IPS-18c (cell line): Measurements from ENCODE around the gene CD70.
"Not testable (repeated sequence)": the region's sequence is repeated elsewhere in the genome, so short reads cannot be mapped to it uniquely, and the experiment has no call there.

Experiments
- H3K4me3 ChIP-seq: 2 replicates; pipeline ENCODE4 v1.7.0; 2013; ENCODE audit warnings: low read depth, mild to moderate bottlenecking, low read length, moderate library complexity; ENCODE audit not compliant: insufficient read depth
- H3K9me3 ChIP-seq: one replicate; pipeline ENCODE4 v1.6.1; 2013; ENCODE audit warnings: mild to moderate bottlenecking, low read length, moderate library complexity; ENCODE audit not compliant: control insufficient read depth, insufficient read depth

Gene CD70

DNA sequence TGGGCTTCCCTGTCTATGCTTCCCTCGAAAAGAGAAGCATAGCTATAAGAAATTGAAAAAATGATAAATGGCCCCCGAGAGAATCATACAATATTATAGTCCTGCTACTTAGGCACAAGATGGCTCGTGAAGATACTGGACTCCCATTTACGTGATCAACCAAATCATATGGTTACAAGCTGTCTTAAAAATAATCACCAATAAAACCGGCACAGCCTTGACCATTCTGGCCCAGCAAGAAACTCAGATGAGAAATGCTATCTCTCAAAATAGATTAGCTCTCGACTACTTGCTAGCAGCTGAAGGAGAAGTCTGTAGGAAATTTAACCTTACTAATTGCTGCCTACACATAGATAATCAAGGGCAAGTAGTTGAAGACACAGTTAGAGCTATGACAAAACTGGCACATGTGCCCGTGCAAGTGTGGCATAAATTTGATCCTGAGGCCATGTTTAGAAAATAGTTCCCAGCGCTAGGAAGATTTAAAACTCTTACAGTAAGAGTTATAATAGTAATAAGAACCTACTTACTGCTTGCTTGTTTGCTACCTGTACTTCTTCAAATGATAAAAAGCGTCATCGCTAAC lies 10.1 kb upstream of the CD70 start:
- H3K9me3 ChIP-seq, H3K4me3 ChIP-seq: not testable (repeated sequence)

DNA sequence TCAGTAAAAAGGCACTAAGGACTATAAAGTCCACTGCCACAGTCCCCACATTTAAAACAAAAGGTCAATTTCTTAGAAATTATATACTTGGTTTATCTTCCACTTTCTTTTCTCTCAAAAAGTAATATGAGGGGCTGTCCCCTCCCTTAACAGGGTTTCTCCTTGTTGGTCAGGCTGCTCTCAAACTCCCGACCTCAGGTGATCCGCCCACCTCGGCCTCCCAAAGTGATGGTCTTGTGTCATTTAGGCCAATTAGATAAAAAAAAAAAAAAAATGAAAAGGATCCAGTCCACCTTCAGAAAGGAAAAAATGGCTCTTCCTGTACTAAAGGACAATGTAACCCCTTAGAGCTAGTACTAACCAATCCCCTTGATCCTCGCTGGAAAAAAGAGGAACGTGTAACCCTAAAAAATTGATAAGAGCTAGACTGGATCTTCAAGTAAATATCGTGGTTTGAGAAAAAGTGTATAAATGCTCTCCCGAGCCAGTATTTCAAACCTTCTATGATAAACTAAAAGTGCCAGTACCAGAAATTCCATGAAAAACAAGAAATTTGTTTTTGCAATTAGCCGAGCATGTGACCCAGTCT lies 9.0 kb upstream of the CD70 start:
- H3K4me3 ChIP-seq: no peak overlapping the region
- peaks cover 4% of the 10 kb centered on the region for H3K9me3 ChIP-seq

DNA sequence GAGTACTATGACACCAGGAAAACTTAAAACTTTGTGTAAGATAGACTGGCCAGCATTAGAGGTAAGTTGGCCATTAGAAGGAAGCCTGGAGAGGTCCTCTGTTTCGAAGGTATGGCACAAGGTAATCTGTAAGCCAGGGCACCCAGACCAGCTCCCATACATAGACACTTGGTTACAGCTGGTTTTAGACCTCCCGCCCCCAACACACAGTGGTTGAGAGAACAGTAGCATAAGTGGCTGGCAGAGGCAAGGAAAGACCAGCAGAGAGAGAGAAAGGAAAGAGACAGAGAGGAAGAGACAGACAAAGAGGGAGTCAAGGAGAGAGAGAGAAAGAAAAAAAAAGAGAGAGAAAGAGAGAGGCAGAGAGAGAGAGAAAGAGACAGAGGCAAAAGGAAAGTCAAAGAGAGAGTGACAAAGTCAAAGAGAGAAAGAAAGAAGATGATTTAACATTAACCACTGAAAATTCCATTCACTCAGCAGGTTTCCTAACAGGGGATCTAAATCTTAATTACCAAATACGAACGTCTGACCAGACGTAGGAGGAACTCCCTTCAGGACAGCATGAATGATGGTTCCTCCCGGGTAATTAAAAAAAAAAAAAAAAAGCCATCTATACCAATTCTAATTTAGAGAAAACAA lies 7.4 kb upstream of the CD70 start:
- not testable (repeated sequence) for H3K4me3 ChIP-seq, H3K9me3 ChIP-seq

DNA sequence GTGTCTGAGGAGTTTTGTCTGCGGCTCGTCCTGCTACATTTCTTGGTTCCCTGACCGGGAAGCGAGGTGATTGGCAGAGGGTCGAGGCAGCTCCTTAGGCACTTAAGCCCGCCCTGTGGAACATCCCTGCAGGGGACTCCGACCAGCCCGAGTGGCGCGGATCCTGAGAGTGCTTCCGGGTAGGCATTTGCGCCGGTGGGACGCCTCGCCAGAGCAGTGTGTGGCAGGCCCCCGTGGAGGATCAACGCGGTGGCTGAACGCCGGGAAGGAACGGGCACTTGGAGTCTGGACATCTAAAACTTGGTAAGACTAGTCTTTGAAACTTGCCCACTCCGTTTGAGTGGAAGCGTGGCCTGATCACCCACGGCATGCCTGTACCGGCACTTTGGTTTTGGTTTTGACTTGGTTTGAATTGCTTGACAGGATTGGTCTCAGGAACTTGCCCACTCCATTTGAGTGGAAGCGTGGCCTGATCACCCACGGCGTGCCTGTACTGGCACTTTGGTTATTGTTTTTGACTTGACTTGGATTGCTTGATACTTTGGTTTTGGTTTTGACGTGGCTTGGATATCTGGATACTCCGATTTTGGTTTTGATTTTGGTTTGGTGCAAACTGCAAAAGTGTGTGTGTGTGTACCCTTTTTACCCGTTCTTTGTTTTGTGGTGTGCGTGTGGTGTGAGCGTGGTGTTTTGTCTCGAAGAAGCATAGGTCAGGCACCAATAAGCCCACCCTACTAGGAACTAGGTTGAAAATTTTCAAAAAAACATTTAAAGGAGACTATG lies 6.7 kb upstream of the CD70 start:
- not testable (repeated sequence) for H3K9me3 ChIP-seq, H3K4me3 ChIP-seq

DNA sequence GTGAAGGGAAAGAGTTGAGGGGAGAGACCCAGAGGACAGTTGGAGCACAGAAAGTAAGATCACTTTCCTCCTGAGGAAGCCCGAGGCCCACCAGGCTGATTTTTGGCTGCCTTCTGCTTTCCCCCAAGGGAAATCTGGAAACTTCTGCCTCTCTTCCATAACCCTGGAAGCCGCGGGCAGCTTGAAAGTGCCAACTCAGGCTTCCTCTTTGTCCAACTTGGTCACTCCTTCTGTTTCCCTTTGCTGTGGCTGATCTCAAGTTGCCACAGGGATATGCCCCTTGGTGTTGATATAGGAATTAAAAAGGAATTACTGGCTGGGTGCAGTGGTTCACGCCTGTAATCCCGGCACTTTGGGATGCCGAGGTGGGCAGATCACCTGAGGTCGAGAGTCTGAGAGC lies 5.7 kb upstream of the CD70 start:
- Histone ChIP-seq H3K9me3 (peaks cover 4% of the 10 kb centered on the region), H3K4me3 (no peak overlapping the region)

DNA sequence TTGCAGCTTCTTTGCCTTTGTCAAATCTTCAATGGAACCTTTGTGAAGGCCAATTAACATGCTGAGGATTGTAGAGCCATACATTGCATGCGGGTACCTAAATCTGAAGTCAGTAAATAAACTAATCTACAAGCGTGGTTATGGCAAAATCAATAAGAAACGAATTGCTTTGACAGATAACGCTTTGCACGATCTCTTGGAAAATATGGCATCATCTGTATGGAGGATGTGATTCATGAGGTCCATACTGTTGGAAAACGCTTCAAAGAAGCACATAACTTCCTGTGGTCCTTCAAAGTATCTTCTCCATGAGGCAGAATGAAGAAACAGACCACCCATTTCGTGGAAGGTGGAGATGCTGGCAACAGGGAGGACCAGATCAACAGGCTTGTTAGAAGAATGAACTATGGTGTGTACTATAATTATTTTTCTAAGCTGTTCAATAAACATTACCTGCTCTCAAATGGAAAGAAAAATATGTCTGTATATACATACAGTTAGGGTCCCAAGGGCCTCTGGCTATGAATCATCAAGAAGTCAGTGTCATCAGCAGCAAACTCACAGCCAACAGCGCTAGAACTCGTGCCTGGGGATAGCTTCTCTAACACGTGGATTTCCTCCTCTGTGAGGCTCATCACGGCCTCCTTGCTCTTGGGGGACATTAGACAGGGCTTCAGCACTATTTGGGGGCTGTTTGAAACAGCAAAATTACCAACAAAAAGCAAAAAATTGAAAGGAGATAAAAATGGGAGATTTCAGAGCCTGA lies 2.9 kb upstream of the CD70 start:
- H3K9me3 ChIP-seq: peaks cover 4% of the 10 kb centered on the region
- H3K4me3 ChIP-seq: no peak overlapping the region

DNA sequence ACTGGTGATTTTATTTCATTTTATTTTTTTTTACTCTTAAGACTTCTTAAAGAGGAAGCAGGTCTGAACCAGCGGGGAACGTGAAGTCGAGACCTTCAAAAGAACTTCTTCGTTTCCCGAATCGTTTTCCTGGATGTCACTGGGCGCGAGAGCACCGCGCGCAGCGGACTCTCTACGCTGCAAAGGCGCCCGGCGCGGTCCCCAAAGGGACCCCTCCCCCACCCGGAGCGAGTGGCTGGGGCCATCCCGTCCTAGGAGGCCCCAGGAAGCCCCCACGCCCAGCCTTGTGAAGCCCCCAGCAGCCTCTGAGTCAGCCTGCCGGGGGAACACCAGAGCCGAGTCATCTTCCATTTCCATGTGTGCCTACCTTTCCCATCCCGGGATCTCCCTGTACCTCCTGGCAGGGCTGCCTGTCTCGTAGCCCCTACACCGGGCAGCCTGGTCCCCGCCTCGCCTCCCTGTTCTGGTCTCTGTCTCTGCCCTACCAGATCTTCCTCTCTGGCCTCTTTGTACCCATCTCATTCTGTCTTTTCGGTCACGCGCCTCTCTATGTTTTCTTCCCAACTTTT lies 608 bp downstream of the CD70 start:
- Histone ChIP-seq H3K4me3 (peak overlapping the region; percentile 71), H3K9me3 (no peaks in the 10 kb centered on the region)

DNA sequence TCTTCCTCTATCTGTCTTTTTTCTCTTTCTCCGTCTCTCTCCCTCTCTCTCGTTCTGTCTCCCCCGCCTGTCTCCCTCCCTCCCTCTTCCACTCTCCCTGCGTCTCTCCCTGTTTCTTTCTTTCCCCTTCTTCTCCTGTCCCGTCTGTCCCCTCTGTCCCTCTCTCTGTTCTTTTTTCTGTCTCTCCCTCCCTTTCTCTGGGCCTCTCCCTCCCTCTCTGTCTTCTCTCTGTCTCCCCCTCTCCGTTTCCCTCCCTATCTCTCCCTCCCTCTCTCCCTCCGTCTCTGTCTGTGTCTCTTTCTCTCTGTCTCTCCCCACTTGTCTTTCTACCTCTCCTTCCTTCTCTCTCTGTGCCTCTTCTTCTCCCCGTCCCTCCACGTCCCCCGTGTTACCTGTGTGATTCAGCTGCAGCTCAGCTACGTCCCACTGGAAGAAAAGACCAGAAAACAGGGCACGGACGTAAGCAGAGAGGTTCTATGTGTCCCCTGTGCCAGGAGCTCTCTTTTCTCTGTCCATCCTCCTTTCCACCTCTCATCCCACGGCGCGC lies 1.2 kb downstream of the CD70 start:
- H3K9me3 ChIP-seq: no peaks in the 10 kb centered on the region
- peak overlapping the region; percentile 71; the same call in 1 of the 2 replicates for H3K4me3 ChIP-seq

DNA sequence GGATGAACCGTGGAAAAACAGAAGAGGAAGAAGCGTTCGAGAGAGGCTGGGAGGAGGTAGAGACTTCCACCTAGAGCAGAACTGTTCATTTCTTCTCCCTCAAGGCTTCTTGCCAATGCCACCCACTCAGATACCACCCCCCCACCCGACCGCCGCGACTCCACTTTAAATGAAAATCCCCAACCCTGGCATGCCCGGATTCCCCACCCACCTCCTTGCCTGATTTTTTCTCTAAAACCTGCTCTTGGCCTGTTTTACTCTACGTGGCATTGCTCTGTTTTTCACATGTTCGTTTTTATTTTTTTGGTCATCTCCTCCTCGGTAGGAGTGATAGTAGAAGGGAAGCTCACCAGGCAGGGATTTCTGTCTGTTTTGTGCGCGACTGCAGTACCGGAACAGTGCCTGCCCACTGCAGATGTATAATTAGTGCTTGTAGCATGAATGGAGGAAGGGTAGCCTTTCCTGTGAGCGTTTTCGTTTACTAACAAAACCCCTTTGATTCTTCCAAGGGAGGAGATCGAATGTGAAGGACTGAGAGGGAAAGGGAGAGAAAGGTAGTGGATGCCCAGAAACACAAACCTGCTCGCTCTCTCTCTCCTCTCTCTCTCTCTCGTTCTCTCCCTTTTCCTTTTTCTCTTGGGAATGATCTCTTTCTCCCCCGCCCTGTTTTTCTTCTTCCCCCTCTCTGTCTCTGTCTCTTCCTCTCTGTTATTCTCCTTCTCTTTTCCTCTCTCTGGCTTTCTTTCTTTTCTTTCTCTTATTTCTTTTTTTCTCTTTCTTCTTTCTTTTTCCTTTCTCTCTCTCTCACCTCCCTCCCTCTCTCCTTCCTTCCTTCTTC lies 2.2 kb downstream of the CD70 start:
- H3K4me3 ChIP-seq: peak overlapping the region; percentile 15
- no peaks in the 10 kb centered on the region for H3K9me3 ChIP-seq

DNA sequence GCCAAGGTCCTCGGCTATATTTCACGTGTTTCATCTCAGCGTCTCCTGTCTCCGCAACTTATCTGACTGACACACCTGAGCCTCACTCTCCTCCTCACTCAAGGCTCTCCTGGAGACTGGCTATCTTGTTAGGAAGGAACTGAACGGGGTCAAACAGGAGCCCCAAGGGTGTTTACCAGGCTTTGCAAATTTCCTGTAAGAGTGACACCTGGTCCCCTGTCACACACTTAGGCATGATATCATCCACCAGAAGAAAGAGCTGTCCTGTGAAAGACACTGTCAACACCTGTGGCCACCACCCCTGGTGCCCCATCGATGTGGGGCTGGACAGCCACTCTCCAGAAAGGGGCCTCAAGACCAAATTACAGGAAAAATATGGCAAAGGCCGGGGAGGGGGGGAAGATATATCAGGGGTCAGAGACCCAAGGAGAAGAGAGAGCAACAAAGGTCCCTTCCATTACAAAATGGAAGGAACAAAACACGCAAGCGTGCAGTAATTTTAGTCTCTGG lies 2.9 kb downstream of the CD70 start:
- Histone ChIP-seq H3K4me3 (peak overlapping the region; percentile 15), H3K9me3 (no peaks in the 10 kb centered on the region)

DNA sequence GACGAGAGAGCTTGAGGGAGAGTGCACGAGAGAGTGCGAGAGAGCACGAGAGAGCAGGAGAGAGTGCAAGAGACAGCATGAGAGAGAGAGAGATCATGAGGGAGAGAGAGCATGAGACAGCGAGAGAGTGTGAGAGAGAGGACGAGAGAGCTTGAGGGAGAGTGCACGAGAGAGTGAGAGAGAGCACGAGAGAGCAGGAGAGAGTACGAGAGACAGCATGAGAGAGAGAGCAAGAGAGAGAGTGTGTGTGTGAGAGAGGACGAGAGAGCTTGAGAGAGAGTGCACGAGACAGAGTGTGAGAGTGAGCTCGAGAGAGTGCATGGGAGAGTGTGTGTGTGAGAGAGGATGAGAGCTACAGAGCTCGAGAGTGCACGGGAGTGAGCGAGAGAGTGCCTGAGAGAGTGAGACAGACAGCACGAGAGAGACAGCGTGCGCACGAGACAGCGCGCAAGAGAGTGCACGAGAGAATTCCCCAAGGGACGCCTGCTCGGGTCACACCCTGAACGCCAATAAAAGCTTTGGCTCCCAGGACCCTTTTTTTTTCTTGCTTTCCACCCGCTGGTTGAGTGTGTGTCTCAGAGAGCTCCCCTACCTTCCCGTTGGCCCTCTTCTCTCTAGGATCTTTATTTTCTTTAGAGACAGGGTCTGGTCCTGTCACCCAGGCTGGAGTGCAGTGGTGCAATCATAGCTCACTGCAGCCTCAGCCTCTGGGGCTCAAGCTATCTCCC lies 3.7 kb downstream of the CD70 start:
- H3K4me3 ChIP-seq: peak overlapping the region; percentile 40
- no peaks in the 10 kb centered on the region for H3K9me3 ChIP-seq

DNA sequence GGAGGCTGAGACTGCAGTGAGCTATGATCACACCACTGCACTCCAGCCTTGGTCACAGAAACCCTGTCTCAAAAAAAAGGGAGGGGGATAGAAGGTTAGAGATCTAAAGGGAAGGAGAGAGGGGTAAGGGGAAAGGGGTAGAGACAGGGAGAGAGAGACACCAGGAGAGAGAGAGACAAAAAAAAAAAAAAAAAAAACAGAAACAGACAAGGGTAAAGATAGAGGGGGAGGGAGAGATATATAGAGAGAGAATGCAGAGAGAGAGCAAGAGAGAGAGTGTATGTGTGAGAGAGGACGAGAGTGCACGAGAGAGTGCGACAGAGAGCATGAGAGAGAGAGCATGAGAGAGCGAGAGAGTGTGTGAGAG lies 4.2 kb downstream of the CD70 start:
- Histone ChIP-seq H3K4me3 (peak overlapping the region; percentile 40; the same call in 1 of the 2 replicates), H3K9me3 (no peaks in the 10 kb centered on the region)

DNA sequence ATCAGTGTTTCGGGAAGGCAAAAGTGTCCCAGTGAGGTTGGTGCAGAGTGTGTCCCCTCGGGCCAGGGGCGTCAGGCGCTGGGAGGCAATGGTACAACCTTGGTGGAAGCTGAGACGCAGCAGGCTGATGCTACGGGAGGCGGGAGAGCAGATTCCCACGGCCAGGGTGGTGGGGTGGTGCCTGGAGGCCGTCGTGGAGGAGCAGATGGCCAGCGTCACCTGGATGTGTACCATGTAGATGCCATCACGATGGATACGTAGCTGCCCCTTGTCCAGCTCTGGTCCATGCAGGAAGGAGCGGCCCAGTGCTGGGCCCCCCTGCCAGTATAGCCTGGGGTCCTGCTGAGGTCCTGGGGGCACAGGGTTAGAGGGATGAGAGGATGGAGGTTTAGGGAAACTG lies 4.9 kb downstream of the CD70 start:
- no peak overlapping the region for H3K4me3 ChIP-seq

DNA sequence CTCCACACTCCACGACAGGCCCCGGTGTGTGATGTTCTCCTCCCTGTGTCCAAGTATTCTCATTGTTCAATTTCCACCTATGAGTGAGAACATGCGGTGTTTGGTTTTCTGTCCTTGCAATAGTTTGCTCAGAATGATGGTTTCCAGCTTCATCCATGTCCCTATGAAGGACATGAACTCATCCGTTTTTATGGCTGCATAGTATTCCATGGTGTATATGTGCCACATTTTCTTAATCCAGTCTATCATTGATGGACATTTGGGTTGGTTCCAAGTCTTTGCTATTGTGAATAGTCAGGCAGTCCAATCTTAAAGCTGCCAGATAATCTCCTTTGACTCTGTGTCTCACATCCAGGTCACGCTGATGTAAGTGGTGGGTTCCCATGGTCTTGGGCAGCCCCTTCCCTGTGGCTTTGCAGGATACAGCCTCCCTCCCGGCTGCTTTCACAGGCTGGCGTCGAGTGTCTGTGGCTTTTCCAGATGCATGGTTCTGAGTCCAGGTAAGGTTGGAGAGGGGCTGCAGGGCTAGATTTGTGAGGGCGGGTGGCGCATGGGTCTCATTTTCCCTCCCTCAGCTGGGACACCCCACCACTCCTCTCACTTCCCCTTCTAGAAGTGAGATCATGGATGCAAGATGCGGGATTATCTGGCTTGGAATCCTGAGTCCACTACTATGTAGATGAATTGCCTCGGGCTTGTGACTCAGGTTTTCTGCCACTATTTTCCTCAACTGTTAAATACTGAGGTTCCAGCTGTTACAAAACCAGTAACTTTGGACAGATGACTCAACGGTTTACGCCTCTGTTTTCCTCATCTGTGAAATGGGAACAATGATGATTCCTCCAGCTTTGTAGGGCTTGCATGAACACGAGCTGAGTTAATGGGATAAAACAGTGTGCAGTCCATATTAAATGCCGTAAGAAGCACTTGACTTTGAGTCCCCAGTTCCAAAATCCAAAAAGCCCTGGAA lies 8.2 kb downstream of the CD70 start:
- H3K9me3 ChIP-seq, H3K4me3 ChIP-seq: not testable (repeated sequence)

More for the DNA sequence above, 4.9 kb downstream of the CD70 start:
- no peaks in the 10 kb centered on the region for H3K9me3 ChIP-seq
